ENCODE data around the gene PPP1R16B. TPM values are rescaled to one million over a fixed set of nuclear protein-coding genes. Genes with fewer than 3 reads are reported as not detected.
"Not testable (repeated sequence)": the region's sequence is repeated elsewhere in the genome, so short reads cannot be mapped to it uniquely, and the experiment has no call there.

The PPP1R16B gene
- polyA plus RNA-seq, 1 donor: 4.8 TPM

DNA sequence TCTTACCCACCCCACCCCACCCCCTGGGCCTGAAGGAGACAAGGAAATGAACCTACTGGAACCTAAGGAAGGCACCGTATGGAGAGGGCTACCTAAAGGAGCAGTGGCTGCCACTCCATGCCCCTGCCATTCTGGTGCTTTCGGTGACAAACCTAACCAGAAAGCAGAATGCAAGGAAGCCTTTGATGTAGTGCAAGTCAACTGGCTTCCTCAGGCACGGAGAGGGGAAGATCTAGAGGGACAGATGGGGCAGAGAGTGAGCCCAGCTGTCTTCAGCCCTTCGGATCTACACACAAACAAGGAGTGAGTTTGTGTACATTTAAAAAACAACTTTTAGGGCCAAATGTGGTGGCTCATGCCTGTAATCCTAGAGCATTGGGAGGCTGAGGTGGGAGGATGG lies 39.5 kb downstream of the PPP1R16B start:
- no peak for DNase-seq (ENCODE audit: low read depth)

DNA sequence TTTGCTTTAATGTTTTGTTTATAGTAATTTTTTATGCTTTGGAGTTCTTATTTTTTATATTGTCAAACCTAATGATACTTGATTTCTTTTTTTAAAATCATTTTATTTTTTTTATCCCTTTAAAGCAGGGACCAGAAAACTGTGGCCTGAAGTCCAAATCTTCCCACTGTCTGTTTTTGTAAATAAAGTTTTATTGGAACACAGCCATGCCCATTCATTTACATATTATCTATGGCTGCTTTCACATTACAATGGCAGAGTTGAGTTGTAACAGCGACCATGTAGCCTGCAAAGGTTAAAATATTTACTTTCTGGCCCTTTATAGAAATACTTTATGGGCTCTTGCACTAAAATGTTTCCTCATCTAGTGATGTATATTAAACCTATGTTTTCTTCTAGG lies 42.3 kb downstream of the PPP1R16B start:
- DNase-seq (ENCODE audit: low read depth): no peak

DNA sequence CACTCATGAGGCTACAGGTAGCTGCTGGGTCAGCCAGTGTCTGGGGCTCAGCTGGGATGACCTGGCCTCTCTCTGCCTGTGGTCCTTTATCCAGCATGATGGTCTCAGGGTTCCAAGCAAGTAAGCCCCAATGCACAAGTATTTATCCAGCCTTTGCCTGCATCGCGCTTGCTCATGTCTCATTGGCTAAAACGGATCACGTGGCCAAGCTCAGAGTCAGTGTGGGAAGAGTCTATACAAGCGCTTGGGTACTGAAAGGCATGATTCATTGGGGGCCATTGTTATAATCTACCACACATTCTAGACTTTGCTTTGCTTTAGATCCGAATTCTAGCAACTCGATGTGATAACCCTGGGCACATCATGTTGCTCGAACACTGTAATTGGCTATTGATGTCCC lies 48.3 kb downstream of the PPP1R16B start:
- DNase-seq (ENCODE audit: low read depth): no peak

DNA sequence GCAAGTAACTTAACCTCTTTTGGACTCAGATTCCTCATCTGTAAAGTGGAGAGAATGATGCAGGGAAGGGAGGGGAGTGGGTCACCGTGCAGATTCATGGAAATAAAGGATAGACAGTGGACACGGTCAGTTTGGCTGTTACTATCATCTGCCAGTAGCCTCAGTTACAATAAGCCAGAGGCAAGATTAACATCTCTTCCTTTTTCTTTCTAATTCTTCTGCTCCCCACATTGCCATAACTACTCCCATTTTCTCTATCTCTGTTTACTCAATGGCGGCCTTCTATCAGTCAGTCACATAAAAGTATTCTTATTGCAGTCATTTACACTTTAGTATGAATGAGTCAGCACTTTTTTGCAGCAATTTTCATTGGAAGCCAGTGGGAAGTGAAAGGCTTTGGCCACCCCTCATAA lies 49.2 kb downstream of the PPP1R16B start:
- DNase-seq (ENCODE audit: low read depth): no peak

DNA sequence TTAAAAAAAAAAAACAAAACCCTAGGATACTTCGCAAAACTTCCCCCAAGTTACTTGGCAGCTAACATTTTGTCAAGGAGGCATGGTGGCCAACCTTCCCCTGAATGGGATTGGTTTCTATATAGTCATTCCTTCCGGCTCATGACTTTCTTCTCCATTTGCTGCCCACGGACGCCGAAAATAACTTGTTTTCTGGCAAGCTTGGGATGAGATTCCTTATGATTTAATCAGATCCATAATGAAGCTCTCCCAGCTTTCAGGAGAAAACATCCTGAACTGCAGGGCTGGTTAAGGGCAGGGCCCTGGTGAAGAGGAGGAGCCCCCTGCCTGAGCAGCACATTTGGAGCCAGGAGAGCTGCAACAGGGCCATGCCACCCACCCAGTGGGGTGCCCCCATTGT lies 49.9 kb downstream of the PPP1R16B start:
- DNase-seq (ENCODE audit: low read depth): no peak

DNA sequence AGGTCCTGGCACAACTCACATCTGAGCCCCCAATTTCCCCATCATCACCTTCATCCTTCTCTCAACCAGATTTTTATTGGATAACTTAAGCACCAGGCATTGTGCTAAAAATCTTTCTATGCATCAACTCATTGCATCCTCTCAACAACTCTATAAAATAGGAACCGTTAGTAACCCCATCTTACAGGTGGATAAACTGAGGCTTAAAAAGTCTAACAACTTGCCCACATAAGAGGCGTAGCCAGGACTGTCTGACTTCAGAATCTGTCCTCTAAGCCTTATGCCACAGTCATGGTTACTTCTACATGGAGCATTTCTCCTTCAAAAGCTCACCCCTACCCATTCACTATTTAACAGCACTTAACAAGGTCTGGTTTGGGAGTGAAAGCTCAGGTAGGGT lies 51.1 kb downstream of the PPP1R16B start:
- DNase-seq (ENCODE audit: low read depth): no peak

DNA sequence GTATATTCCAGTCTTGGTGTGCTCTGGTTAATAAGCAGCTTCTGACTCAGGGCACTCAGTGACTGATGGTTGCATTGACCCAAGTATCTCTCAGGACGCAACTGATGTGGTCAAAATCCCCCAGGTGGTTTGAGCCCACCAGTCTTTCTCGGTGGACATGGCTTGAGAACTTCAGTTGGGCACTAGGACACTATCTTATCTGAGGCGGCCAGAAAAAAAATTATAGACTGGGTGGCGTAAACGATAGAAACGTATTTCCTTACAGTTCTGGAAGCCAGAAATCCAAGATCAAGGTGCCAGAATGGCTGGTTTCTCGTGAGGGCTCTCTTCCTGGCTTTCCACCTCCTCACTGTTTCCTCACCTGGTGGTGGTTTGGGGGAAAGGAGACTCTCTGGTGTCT lies 52.2 kb downstream of the PPP1R16B start:
- no peak for DNase-seq (ENCODE audit: low read depth)

DNA sequence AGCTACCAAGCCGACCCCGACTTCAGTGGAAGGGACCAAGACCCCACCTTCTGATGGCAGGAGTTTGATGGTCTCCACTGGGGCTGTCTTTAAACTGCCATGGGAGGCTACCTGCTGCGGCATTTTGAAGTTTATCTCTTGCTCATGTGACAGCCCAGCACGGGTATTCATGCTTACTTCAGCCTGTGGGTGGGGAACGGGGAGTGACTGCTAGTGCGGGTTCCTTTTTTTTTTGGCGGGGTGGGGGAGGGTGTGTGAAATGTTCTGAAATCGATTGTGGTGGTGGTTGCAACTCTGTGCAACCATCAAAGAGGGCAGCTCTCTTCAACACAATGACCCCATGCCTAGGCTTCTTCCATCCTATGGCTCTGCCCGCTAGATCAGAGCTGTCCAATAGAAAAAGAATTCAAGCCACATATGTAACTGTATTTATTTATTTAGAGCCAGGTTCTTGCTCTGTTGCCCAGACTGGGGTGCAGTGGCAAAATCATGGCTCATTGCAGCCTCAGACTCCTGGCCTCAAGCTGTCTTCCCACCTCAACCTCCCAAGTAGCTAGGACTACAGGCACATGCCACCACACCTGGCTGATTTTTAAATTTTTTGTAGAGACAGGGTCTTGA lies 53.7 kb downstream of the PPP1R16B start:
- DNase-seq (ENCODE audit: low read depth): no peak

DNA sequence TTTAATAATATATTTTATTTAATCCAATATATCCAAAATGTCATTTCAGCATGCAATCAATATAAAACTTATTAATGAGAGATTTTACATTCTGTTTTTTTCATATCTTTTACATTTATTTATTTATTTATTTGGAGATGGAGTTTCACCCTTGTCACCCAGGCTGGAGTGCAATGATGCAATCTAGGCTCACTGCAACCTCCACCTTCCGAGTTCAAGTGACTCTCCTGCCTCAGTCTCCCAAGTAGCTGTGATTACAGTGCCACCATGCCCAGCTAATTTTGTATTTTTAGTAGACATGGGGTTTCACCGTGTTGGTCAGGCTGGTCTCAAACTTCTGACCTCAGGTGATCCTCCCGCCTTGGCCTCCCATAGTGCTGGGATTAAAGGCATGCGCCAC lies 54.4 kb downstream of the PPP1R16B start:
- DNase-seq (ENCODE audit: low read depth): not testable (repeated sequence)

DNA sequence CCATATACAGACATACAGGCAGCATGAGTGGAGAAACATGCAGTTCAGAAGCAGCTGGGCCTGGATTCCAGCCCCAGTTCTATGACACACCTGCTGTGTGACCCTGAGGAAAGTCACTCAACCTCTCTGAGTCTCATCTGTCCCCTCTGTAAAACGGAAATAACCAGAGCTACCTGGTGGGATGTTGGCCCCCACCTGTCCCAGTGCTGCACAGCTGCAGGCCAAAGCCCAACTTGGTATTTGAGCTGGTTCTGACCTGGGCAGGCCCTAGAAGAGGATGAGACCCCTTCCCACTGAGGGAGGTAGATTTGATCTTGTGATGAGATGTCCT lies 55.5 kb downstream of the PPP1R16B start:
- no peak for DNase-seq (ENCODE audit: low read depth)

DNA sequence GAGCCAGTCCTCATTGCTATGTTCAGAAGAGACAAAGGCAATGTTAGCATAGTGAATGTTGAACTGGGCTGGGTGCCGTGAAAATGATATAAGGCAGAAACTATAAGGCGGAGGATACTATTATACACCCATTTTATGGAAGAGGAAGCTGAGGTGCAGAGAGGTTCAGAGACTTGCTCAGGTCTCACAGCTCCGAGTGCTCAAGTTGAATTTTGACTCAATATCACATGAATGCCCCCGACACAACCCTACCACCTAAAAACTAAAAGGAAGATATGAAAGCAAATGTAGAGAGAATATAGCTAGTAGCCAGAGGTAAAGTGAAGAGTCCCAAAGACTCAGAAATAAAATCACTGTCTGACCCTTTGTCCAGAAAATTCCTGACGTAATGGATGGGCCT lies 56.7 kb downstream of the PPP1R16B start:
- DNase-seq (ENCODE audit: low read depth): no peak

DNA sequence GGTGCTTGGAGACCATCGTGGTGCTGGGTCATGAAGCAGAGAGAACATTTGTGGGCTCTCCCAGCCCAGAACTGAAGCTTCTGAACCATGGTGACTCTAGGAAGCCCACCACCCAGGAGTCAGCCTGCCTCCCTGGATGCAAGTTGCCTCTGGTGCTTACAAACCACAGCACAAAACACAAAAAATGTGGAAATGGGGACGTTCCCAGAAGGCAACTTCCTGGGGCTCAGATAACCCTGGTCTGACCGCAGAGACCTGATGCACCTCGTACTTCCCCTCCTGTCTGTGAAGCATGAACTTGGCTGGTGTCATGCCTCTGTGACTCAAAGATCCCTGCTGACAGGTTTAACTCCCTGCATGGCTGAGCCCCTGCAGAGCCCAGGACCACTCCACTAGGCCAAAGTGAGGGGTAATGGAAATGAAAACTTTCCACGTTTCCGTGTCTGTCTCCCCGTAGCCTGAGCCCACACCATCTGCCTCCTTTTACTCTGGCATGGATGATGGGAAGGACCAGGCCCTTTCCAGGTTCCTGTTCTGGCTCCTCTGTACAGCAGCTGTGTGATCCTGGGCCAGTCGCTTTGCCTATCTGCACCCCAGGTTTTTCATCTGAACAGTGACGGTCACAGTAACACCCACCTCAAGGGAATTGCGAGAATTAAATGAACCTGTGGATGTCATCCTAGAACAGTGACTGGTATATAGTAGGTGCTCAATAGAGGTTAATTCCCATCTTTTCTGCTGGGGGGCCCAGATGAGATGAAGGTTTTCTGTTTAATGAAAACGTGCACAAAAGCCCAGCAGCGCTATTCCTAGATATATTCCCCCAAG lies 57.7 kb downstream of the PPP1R16B start:
- DNase-seq (ENCODE audit: low read depth): no peak

DNA sequence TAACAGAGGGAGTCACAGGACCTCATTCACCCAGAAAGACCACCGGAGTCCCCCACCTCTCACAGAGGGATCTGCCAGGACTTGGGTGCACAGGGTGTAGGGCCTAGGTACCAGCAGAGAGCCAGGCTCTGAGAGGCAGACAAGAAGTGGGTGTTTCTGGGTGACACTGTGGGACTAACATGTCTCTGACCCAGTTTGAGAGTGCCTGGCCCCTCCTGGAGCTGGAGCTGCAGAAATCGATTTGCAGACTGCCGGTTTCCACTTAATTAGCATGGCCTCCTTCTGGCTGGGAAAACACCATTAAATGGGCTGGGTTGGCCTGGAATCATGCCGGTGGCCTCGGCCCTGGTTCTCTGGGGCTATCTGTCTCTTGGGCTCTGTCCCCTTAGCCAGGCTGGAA lies 59.2 kb downstream of the PPP1R16B start:
- DNase-seq (ENCODE audit: low read depth): no peak

DNA sequence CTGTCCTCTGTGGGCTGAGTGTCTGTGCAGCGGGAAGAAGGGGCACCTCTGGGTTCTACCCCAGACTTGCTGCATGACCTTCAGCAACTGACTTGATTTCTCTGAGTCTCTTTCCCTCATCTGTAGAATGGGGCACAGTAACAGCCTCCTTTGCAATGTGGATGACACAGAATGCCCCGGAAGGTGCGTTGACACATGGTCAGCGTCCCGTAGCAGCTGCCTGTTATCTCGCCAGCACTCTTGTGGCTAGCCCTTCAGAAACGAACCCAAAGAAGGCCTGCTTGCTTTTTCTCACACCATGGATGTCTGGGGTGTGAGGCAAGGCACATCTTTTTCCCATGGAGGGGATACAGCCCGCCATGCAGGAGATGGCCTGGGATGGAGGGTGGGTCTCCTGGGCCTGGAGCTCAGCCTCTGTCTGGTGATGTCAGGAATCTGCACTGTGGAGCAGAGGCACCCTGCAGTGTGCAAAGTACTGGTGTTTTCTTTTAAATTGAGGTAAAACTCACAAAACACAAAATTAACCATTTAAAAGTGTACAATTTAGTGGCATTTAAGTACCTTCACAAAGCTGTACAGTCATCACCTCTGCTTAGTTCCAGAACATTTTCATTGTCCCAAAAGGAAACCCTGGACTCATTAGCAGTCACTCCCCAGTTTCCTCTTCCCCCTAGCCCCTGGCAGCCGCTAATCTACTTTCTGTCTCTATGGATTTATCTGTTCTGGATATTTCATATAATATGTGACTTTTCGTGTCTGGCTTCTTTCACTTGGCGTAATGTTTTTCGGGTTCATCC lies 61.0 kb downstream of the PPP1R16B start:
- DNase-seq (ENCODE audit: low read depth): no peak

DNA sequence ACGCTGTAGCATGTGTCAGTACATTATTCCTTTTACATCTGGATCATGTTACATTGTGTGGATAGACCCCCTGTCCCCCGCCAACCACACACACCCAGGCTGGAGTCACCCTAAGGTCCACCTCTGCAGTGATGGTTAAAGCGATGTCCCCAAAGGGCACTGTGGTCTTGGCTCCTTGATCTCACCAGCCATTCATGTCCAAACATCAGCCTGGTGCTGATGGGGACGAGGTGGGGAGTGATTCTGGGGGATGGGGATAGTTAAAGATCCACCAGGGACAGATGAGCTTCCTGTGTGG lies 61.5 kb downstream of the PPP1R16B start:
- DNase-seq (ENCODE audit: low read depth): no peak

DNA sequence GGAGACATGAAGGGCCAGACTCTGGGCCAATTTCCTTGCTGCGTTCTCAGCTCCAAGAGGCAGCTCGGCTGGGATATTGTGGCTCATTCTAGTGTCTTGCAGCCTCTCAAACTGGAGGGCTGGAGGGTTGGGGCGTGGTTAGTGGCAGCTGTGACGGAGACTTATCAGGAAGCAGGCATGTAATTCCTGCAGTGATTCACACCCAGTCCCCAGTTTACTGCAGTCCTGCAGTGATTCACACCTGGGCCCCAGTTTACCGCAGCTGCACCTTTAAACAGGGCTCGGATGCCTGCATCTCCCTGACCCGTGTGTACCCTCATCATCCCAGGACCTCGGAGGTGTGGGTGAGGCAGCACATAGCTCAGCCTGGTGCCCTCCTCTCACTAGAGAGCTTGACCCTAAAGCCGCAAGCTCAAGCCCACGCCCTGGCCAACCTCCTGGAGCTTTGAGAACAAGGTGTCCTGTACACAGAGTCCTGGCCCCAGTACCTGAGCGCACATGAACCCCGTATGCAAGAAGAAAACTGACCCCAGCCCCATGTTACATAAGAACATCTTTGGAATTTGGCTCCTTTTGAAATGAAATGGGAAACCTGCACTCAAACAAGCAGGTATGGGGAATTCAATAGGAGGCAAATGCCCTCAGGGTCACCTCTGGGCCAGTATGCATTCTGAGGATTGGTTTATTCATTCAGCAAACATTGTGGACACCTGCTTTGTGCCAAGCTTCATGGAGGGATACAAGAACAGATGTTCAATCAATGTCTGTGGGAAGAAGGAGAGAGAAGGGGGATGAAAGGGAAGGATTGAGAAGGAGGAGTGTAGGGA lies 65.4 kb downstream of the PPP1R16B start:
- DNase-seq (ENCODE audit: low read depth): no peak

DNA sequence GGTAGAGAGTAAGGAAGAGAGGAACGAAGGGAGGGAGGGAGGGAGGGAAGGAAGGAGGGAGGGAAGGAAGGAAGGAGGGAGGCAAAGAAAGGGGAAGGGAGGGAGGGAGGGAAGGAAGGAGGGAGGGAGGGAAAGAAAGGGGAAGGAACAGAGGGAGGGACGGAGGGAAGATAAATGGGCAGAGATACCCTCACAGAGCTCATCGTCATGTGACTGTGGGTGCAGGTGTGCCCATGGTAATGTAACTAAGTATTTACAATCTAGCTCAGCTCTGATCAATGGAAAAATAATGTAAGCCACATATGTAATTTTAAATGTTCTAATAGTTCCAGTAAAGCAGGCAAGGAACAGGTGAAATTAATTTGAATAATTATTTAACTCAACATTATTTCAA lies 66.1 kb downstream of the PPP1R16B start:
- DNase-seq (ENCODE audit: low read depth): no peak

DNA sequence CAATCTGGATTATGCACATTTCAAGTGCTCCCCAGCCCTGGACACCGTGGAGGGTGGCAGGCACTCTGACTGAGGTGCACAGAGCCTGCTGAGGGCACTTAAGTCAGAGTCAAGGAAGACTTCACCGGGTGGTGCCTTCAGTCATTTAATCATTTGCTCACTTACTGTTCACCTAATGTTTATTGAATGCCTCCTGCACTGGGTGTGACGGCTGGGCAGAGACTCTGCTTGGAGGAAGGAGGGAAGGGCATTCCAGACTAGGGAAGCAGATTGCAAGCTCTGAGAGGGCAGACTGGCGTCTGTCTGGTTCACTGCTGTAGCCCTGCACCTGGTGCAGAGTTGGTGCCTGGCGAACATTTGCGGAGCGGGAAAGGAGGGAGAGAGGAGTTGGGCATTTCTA lies 66.5 kb downstream of the PPP1R16B start:
- no peak for DNase-seq (ENCODE audit: low read depth)

DNA sequence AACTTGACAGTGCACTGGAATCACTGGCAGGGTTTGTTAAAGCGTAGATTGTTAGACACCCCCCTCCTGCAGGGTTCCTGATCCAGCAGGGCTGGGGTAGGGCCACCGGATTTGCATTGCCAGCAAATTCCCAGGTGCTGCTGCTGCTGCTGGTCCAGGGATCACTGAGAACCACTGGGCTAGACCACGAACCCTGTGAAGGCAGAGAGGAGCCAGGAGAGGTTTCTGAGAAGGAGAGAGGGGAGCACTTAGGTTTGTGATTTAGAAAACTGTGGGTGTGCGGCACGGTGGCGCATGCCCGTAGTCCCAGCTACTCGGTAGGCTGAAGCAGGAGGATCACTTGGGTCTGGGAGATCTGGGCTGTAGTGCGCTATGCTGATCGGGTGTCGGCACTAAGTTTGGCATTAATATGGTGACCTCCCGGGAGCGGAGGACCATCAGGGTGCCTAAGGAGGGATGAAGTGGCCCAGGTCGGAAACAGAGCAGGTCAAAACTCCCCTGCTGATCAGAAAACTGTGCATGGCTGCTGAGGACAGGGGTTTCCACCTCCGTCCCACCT lies 67.1 kb downstream of the PPP1R16B start:
- DNase-seq (ENCODE audit: low read depth): no peak

DNA sequence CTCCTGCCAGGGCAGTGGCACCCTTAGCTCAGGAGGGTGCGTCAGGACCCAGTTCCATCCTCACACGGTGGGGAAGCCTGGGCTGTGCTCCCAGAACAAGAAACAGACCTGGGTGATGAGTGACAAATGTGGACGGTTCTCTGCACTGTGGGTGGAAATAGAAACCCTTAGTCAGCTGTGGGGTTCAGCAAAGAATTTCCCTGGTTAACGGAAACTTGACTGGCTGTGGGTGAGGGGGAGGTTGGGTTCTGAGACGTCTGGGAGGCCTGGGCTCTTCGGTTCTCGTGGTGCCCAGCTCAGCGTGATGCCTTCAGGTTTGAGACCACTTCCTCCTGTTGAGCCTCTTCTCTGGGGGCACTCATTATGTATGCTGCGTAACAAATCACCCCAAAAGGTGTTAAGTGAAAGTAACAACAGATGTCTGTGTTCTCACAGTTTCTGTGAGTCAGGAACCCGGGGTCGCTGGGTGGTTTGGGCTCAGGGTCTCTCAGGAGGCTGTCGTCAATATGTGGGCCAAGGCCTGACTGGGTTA lies 67.6 kb downstream of the PPP1R16B start:
- no peak for DNase-seq (ENCODE audit: low read depth)

DNA sequence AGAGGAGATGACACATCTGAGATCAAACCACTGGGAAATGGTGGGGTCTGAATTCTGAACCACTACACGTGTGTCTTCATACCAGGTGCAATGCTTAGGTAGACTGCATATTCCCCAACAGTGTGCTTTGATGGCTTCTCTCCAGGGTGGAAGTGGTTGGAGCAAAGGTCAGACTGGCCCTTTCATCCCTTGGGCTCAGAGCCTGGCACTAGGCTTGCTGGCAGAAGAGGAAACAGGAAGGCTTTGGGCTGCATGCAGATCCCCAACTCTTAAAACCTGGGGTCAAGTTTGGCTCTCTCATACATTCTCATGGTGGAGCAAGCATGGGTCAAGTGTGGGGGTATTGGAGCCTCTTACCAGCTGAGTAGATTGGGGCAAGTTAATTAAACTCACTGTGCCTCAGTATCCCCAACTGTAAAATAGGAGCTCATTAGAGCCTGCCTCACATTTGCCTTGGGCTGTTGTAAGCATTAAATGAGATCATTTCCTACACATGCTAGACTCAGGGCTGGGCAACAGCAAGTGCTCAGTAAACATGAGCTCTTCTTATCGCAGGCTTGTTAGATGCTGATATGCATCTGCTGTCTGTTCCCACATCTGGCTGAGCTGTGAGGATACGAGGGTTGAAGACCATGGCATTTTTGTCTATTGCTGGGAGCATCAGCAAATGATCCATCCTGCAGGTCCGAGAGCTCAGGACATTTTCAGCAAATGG lies 69.1 kb downstream of the PPP1R16B start:
- DNase-seq (ENCODE audit: low read depth): no peak
